Measurements from ENCODE around the gene PHAF1.

Gene PHAF1

GRCh38 chr16:67147437-67148140, 37.8 kb downstream of the PHAF1 start:
- TF ChIP-seq GATA2 (IDR thresholded peaks at IDR 0.05; ENCODE audit: low read depth, low read length) = no peak
- TF ChIP-seq GATA3 (IDR thresholded peaks at IDR 0.05; ENCODE audit: low read depth, low read length) = no peak

DNA sequence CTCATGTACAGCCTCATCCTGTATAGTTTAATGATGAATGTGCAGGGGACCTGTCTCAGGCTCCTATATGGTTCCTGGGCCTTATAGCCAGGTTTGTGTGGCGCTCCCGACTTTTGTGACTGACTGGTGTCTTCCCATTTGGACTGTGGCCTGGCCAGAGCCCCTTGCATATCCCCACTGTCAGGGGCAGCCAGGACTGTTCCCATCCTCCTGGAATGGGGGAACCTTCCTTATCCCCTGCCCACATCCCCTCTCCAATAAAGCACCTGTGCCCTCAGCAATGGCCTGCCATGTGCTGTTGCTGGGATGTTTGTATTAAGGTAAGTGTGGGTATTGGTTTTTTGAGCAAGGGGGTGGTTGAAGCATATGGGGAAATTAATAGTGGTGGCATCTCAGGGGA, 38.5 kb downstream of the PHAF1 start:
- TF ChIP-seq GATA3 (IDR thresholded peaks at IDR 0.05; ENCODE audit: low read depth, low read length) (no peak), GATA2 (IDR thresholded peaks at IDR 0.05; ENCODE audit: low read depth, low read length) (no peak)

GRCh38 chr16:67148656-67149275, 39.0 kb downstream of the PHAF1 start:
- TF ChIP-seq GATA2 (IDR thresholded peaks at IDR 0.05; ENCODE audit: low read depth, low read length) = no peak
- no peak for TF ChIP-seq GATA3 (IDR thresholded peaks at IDR 0.05; ENCODE audit: low read depth, low read length)

- TF ChIP-seq GATA2 (IDR thresholded peaks at IDR 0.05; ENCODE audit: low read depth, low read length) (no peak), GATA3 (IDR thresholded peaks at IDR 0.05; ENCODE audit: low read depth, low read length) (no peak)
Measured at GRCh38 chr16:67149276-67150046, 39.7 kb downstream of the PHAF1 start.

- TF ChIP-seq GATA3 (IDR thresholded peaks at IDR 0.05; ENCODE audit: low read depth, low read length) = no peak
- no peak for TF ChIP-seq GATA2 (IDR thresholded peaks at IDR 0.05; ENCODE audit: low read depth, low read length)
Measured at GRCh38 chr16:67150047-67150832, 40.5 kb downstream of the PHAF1 start.

DNA sequence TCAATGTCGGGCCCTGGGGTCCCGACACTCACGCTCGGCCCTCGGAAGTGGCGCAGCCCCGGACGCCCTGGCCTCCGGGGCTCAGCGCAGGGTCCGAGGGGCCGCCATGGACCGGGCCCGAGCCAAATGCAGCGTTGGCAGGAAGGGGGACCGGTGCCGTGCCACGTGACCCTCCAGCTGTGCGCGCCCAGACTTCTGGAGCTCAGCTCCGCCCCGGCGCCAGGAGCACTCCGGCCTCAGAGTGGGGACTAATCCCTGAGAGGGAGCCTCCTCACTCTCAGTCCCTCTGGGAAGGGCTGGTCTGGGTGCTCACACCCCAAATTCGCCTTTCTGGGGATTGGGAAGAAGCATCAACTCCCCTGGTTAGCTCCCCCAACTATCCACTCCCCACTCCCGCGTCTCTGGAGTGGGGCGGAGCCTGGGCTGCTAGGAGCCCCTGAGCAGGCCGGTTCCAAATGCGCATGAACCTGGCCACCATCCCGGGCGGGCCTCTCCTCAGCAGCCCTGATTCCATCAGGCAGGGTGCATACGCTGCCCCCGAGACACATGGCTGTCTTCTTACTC, 41.2 kb downstream of the PHAF1 start, which contains the start of gene B3GNT9:
Gene B3GNT9 (minus strand): TSS at position 166 of the 564 bp plus-strand sequence. CDS start 513 bp downstream, outside the sequence.
- TF ChIP-seq GATA2 (IDR thresholded peaks at IDR 0.05; ENCODE audit: low read depth, low read length) (no peak), GATA3 (IDR thresholded peaks at IDR 0.05; ENCODE audit: low read depth, low read length) (no peak)

DNA sequence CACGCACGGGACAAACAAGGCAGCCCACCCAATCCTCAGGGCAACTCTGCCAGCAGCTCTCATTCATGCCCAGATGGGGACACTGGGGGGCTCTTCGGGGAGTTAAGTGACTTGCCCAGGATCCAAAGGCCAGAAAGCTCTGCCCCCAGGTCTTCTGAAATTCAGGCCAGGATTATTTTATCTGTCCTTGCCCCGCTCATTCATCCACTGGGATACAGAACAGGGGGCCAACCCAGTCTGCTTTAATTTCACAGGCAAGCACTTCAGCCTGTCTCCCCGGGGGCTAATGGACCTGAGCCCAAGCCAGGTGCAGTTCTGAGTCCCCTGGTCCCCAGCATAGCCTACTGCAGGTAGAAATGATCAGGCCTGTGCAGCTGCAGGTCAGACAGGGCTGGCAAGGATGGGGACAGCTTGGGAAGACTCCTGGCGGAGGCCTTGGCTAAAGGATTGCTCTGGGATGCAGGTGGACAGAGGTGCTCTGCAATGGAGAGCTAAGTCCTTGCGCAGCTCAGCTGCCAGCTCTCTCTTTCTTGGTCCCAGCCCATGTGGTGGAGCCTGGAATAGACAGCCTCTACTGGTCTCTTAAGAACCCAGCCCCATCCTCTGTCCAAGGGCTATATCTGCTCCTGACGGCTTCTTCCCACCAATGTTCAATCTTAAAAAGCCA, 41.8 kb downstream of the PHAF1 start:
- TF ChIP-seq GATA2 (IDR thresholded peaks at IDR 0.05; ENCODE audit: low read depth, low read length) = no peak
- no peak for TF ChIP-seq GATA3 (IDR thresholded peaks at IDR 0.05; ENCODE audit: low read depth, low read length)

- no peak for TF ChIP-seq GATA2 (IDR thresholded peaks at IDR 0.05; ENCODE audit: low read depth, low read length)
- TF ChIP-seq GATA3 (IDR thresholded peaks at IDR 0.05; ENCODE audit: low read depth, low read length) = no peak
Measured at GRCh38 chr16:67154578-67155294, 45.0 kb downstream of the PHAF1 start.

- no peak for TF ChIP-seq GATA3 (IDR thresholded peaks at IDR 0.05; ENCODE audit: low read depth, low read length)
- no peak for TF ChIP-seq GATA2 (IDR thresholded peaks at IDR 0.05; ENCODE audit: low read depth, low read length)
Measured at GRCh38 chr16:67155295-67156142, 45.8 kb downstream of the PHAF1 start.

GRCh38 chr16:67156143-67156844, 46.6 kb downstream of the PHAF1 start:
- no peak for TF ChIP-seq GATA2 (IDR thresholded peaks at IDR 0.05; ENCODE audit: low read depth, low read length)

- no peak for TF ChIP-seq GATA3 (IDR thresholded peaks at IDR 0.05; ENCODE audit: low read depth, low read length)
- no peak for TF ChIP-seq GATA2 (IDR thresholded peaks at IDR 0.05; ENCODE audit: low read depth, low read length)
Measured at GRCh38 chr16:67157106-67157748, 47.5 kb downstream of the PHAF1 start.
